ENCODE results near the gene ZNF579.

- TF ChIP-seq, protein P1, sequence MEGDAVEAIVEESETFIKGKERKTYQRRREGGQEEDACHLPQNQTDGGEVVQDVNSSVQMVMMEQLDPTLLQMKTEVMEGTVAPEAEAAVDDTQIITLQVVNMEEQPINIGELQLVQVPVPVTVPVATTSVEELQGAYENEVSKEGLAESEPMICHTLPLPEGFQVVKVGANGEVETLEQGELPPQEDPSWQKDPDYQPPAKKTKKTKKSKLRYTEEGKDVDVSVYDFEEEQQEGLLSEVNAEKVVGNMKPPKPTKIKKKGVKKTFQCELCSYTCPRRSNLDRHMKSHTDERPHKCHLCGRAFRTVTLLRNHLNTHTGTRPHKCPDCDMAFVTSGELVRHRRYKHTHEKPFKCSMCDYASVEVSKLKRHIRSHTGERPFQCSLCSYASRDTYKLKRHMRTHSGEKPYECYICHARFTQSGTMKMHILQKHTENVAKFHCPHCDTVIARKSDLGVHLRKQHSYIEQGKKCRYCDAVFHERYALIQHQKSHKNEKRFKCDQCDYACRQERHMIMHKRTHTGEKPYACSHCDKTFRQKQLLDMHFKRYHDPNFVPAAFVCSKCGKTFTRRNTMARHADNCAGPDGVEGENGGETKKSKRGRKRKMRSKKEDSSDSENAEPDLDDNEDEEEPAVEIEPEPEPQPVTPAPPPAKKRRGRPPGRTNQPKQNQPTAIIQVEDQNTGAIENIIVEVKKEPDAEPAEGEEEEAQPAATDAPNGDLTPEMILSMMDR (conservative IDR thresholded peaks at IDR 0.05; ENCODE audit: low read length), result no peak
- TF ChIP-seq EZH2phosphoT487 (IDR thresholded peaks at IDR 0.05; ENCODE audit: borderline replicate concordance, low read depth, low read length), result no peak
Measured at GRCh38 chr19:55541091-55541490, 39.6 kb downstream of the ZNF579 start.

All from OCI-LY7 (cell line).